GM18526 (cell line): Measurements from ENCODE around the gene YKT6.

Experiments
- POLR2A ChIP-seq: IDR thresholded peaks from 3 replicates; pipeline ENCODE4 v1.6.1; 2011; ENCODE audit not compliant: insufficient read length; ENCODE audit errors: extremely low read depth

Gene YKT6

GRCh38 chr7:44229546-44230105 lies 28.8 kb downstream of the YKT6 start:
- no peak for TF ChIP-seq POLR2A

- TF ChIP-seq POLR2A, result no peak
Measured at GRCh38 chr7:44230286-44230685, 29.5 kb downstream of the YKT6 start.

DNA sequence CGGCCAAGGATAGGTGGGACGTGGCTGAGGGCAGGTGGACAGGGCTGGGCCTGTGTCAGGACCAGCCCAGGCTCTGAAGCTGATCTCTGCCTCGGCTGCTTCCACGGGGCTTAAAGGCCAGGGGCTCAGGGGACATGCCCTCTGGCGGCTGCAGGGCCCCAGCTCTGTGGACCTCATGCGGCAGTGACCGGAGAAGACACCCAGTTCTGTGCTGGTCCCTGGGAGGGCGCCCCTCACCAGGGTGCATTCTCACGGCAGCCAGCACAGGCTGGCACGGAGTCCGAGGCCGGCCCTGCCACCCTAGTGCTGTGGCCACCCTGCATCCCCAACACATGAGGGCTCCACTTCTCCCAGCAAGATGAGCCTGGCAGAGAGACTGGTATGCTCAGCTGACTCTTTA lies 30.3 kb downstream of the YKT6 start:
- no peak for TF ChIP-seq POLR2A

- TF ChIP-seq POLR2A, result no peak
Measured at GRCh38 chr7:44232396-44232795, 31.6 kb downstream of the YKT6 start.

GRCh38 chr7:44232901-44233715 lies 32.3 kb downstream of the YKT6 start:
- TF ChIP-seq POLR2A, result no peak

- no peak for TF ChIP-seq POLR2A
Measured at GRCh38 chr7:44235066-44235465, 34.3 kb downstream of the YKT6 start.

DNA sequence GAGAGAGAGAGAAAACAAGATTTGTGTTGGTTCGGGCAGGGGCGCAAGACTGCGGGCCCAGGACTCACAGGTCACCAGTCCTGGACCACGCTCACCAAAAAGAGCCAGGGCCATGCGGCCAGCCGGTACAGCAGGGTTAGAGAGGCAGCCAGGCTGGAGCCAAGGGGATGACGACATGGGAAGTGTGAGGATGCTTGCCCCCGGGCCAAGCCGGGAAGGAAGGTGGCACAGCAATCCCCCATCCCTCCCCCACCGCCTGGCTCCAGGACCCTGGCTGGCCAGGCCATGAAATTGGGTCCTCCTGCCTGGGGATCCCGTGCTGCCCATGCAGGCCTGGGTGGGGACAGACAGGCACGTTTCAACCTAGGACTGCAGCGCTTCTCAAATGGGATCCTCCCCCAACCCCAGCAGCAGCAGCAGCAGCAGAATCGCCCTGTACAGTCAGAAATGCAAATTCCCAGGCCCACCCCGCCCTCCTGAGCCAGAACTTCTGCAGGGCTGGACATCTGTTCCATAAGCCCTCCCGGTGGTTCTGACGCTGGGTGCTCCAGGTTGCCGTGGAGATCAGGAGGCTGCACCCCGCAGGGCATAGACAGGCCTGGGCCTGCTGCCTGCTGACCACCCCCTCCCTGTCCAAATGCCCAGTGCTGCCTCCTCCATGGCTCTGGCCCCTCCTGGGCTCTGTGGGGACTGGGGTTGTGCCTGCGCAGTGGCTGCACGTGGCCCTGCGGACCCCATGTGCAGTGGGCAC lies 35.0 kb downstream of the YKT6 start:
- TF ChIP-seq POLR2A, result no peak

GRCh38 chr7:44236333-44236728 lies 35.6 kb downstream of the YKT6 start:
- TF ChIP-seq POLR2A, result no peak

DNA sequence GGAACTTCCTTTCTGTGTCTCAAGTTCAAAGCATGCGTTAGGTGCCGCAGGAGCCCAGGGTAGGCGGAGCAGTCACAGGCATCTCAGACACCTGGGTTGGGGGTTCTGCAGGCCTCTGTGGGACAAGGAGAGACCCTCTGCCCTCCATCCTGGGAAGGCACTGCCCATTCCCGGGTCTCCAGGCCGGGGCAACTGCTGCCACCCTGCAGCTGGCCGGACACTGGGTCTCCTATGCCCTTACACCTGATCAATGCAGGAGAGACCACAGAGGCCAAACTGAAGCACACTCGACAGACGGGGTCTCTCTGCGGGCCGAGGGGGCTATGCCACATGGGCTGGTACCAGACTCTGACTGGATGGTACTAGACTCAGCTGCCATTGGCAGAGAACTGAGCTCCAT lies 36.9 kb downstream of the YKT6 start:
- TF ChIP-seq POLR2A, result no peak

- no peak for TF ChIP-seq POLR2A
Measured at GRCh38 chr7:44238116-44238695, 37.4 kb downstream of the YKT6 start.

DNA sequence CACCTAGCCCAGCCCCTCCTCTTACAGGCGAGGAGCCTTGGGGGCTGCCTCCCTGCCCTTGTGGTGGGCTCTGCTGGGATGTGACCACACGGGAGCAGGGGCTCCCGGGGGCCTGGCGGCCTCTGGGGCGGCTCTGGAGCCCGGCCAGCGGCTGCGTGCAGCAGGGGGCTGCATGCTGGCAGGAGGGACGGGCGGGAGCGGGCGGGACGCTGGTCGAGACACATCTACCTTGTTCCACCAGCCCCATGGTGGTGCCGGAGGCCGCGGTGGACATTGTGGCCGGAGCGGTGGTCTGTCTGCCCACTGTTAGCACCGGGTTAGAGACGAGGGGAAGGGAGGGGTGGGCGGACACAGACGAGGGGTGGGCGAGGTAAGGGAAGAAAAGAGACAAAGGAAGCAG lies 38.6 kb downstream of the YKT6 start:
- no peak for TF ChIP-seq POLR2A

- no peak for TF ChIP-seq POLR2A
Measured at GRCh38 chr7:44240376-44240775, 39.6 kb downstream of the YKT6 start.

DNA sequence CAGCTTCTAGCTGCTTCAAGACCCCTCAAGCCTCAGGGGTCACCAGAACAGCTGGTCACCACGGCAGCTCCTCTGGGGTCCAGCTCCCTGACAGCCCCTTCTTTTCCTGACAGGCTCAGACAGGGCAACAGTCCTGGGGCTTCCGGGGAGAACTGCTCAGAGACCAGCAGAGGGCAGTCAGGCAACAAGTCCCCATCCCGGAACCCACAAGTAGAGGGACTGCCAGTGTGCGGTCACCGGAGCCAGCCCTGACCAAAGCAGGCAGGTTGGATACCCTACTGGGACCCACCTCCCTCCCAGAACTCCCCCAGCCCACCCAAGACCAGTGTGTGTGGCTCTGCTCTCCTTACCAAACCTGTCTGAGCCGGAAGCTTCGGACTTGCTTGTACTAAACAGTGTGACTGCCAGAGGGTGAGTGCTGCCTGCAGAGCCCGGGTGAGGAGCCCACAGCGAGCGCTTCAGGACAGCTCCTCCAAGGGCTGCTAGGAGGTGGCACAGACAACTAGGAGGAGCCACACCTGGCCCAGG lies 40.3 kb downstream of the YKT6 start:
- TF ChIP-seq POLR2A, result no peak

DNA sequence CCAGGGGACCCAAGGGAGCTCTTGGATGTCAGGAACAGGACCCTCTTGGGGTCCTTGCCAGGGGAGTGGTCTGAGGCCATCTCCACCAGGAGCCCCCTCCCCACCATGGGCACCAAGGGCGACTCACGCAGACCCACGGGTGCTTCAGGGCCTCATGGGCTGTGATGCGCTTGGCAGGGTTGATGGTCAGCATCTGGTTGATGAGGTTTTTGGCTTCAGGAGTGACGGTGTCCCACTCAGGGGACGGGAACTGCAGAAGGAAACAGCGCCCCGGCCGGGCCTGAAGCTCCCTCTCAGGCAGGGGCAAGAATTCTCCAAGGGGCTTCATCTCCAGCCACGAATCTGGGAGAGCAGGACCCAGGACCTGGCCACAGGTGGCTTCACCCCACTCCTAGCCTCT lies 41.3 kb downstream of the YKT6 start:
- TF ChIP-seq POLR2A, result no peak

- no peak for TF ChIP-seq POLR2A
Measured at GRCh38 chr7:44244282-44244681, 43.5 kb downstream of the YKT6 start.
